HG03460 (cell line): ENCODE data around the gene NCAN.

Experiments
- ATAC-seq: cut with Tn5 transposase; IDR thresholded peaks from one replicate; pipeline ENCODE4 v1.9.1; 2021; ENCODE audit not compliant: unreplicated experiment

The NCAN gene

GRCh38 chr19:19279062-19279612 is 67.4 kb downstream of the NCAN start:
- no peak for ATAC-seq

DNA sequence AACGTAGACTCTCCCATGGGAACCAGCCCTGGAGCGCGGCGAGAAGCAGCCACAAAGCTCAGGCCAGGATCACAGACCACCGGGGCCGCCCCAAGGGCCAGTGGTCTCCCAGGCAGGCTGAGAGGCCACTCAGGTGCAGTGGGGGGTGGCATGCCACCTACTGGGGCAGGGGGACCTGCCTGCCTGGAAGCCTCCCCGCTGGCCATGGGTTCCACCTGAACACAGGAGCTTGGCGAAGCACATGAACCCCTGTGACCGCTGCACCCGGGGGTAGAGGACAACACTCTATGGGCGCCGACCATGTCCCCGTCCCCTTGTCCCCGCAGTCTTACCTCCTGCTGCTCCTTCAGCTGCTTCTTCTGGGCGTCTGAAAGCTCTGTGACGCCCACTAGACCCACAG is 68.1 kb downstream of the NCAN start:
- no peak for ATAC-seq

GRCh38 chr19:19280561-19280960 is 68.8 kb downstream of the NCAN start:
- ATAC-seq = no peak

GRCh38 chr19:19285686-19286085 is 73.9 kb downstream of the NCAN start:
- ATAC-seq = no peak

GRCh38 chr19:19292607-19293006 is 80.8 kb downstream of the NCAN start:
- no peak for ATAC-seq

DNA sequence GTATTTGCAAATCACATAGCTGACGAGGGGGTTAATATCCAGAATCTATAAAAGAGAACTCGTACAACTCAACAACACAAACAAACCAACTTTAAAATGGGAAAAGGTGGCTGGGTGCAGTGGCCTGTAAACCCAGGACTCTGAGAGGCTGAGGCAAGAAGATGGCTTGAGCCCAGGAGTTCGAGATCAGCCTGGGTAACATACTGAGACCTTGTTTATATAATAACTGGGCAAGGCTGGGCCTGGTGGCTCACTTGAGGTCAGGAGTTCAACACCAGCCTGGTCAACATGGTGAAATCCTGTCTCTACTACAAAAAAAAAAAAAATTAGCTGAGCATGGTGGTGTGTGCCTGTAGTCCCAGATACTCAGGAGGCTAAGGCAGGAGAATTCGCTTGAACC is 83.2 kb downstream of the NCAN start:
- no peak for ATAC-seq

GRCh38 chr19:19296953-19297689 is 85.4 kb downstream of the NCAN start:
- no peak for ATAC-seq

DNA sequence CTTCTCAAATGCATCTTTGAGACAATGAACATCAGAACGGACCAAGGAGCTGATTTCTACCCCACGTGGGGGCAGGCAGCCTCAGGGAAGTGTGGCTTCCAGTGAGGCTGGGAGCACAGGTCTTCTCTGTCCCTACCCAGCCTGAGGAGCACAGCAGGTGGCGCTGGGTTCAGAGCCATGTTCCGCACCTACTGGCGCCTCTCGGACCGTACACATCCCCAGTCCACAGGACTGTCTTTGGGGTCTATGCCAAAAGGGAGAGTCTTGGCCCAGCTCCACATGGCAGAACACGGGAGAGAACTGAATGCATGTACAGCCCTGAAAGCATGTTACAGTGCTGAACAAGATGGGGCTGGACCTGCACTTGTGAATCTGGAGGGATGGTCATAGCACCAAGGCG is 86.0 kb downstream of the NCAN start:
- ATAC-seq = no peak

DNA sequence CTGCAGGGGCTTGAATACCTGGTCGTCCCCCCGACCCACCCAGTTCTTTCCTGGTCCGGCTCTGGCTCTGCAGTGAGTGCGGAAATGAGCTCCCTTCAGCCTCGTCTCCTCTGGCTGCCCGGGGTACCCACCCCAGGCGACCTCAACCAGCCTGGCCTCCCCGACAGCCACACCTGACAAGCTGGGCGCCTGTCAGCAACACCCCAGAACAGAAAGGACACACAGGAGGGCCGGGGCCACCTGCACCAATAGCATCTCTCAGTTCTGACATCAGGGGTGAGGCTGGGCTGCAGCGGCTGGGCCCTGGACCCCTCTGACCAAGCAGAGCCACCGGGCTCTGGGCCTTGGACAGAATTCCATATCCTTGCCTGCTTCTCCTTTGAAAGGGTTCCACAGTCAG is 88.9 kb downstream of the NCAN start:
- ATAC-seq = no peak
